Measurements from ENCODE around the gene SGIP1. TPM values are rescaled to one million over a fixed set of nuclear protein-coding genes. Genes with fewer than 3 reads are reported as not detected.

SGIP1 gene
- total and polyA plus RNA-seq, 2 donors, result 0.57 to 2.9 TPM

DNA sequence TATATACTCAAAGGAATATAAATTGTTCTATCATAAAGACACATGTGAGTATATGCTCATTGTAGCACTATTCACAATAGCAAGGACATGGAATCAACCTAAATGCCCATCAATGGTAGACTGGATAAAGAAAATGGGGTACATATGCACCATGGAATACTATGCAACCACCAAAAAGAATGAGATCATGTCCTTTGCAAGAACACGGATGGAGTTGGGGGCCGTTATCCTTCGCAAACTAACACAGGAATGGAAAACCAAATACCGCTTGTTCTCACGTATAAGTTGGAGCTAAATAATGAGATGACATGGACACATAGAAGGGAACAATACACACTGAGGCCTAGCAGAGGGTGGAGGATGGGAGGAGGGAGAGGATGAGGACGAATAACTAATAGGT, 16.0 kb upstream of the SGIP1 start:
- no peak for DNase-seq (ENCODE audit: low read depth in 6 of 9, low spot score in 9 of 9)
- Histone ChIP-seq H3K27me3 (ENCODE audit: control insufficient read depth in 2 of 2, insufficient read depth in 1 of 2, low read length in 1 of 2) (no peaks in the 10 kb centered on the region), H3K4me3 (ENCODE audit: low read length in 2 of 2) (no peak overlapping the region), H3K36me3 (ENCODE audit: control insufficient read depth in 2 of 2, insufficient read depth in 2 of 2, low read length in 1 of 2) (no peaks in the 10 kb centered on the region), H3K4me1 (ENCODE audit: control insufficient read depth in 2 of 2, insufficient read depth in 2 of 2, low read length in 2 of 2) (no peaks in the 10 kb centered on the region), H3K27ac (ENCODE audit: low read depth in 1 of 2, low read length in 1 of 2) (no peak overlapping the region), H3K9me3 (ENCODE audit: control insufficient read depth in 2 of 2, insufficient read depth in 1 of 2, low read length in 1 of 2) (no peaks in the 10 kb centered on the region)
- WGBS, result 81% methylated on average over 6 of the region's 6 CpGs

DNA sequence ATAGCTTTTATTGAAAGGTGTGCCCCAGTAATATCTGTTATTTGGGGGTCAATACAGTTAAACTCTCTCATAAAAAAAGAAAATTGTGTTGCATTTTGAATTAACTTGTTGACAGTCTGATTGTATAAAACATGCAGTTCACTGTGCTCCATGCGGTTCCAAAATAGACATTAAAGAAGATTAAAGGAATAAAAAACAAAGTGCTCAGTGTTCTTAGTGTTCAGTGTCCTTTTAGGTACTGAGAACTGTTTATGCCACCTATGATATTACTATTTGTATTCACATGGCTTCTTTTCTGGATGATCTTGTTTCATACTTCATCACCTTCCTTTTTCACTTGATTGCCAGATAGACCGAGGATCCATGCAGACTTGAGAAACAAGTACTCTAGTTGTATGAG, 15.3 kb upstream of the SGIP1 start:
- no peak overlapping the region for H3K4me3 ChIP-seq (ENCODE audit: low read length in 2 of 2)
- 96% methylated on average over 2 of the region's 2 CpGs for WGBS

DNA sequence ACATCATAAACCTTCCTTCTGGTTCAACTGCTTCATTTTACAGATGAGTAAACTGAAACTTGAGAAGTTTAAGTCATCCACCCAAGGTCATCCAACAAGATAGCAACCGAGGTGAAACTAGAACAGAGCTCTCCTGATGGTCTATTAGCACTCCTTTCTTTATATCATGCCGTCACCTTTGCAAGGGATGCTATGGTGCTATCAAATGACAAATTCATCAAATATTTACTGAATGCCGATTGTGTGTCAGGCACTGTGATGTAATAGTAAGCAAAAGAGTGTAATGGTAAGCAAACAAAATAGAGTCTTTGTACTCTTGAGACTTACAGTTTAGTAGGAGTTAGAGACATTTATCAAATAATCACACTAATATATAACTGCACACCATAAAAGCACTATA, 14.0 kb upstream of the SGIP1 start:
- Histone ChIP-seq H3K4me1 (ENCODE audit: control insufficient read depth in 2 of 2, insufficient read depth in 2 of 2, low read length in 2 of 2) (no peaks in the 10 kb centered on the region), H3K9me3 (ENCODE audit: control insufficient read depth in 2 of 2, insufficient read depth in 1 of 2, low read length in 1 of 2) (no peaks in the 10 kb centered on the region), H3K36me3 (ENCODE audit: control insufficient read depth in 2 of 2, insufficient read depth in 2 of 2, low read length in 1 of 2) (no peaks in the 10 kb centered on the region), H3K27me3 (ENCODE audit: control insufficient read depth in 2 of 2, insufficient read depth in 1 of 2, low read length in 1 of 2) (no peaks in the 10 kb centered on the region), H3K4me3 (ENCODE audit: low read length in 2 of 2) (no peak overlapping the region), H3K27ac (ENCODE audit: low read depth in 1 of 2, low read length in 1 of 2) (no peak overlapping the region)
- DNase-seq (ENCODE audit: low read depth in 6 of 9, low spot score in 9 of 9), result no peak
- WGBS, result 98% methylated on average over 3 of the region's 3 CpGs

More for the DNA sequence above, 15.3 kb upstream of the SGIP1 start:
- no peaks in the 10 kb centered on the region for H3K9me3 ChIP-seq (ENCODE audit: control insufficient read depth in 2 of 2, insufficient read depth in 1 of 2, low read length in 1 of 2)
- H3K4me1 ChIP-seq (ENCODE audit: control insufficient read depth in 2 of 2, insufficient read depth in 2 of 2, low read length in 2 of 2), result no peaks in the 10 kb centered on the region
- no peak for DNase-seq (ENCODE audit: low read depth in 6 of 9, low spot score in 9 of 9)
- H3K27me3 ChIP-seq (ENCODE audit: control insufficient read depth in 2 of 2, insufficient read depth in 1 of 2, low read length in 1 of 2), result no peaks in the 10 kb centered on the region
- H3K36me3 ChIP-seq (ENCODE audit: control insufficient read depth in 2 of 2, insufficient read depth in 2 of 2, low read length in 1 of 2), result no peaks in the 10 kb centered on the region
- H3K27ac ChIP-seq (ENCODE audit: low read depth in 1 of 2, low read length in 1 of 2), result no peak overlapping the region

DNA sequence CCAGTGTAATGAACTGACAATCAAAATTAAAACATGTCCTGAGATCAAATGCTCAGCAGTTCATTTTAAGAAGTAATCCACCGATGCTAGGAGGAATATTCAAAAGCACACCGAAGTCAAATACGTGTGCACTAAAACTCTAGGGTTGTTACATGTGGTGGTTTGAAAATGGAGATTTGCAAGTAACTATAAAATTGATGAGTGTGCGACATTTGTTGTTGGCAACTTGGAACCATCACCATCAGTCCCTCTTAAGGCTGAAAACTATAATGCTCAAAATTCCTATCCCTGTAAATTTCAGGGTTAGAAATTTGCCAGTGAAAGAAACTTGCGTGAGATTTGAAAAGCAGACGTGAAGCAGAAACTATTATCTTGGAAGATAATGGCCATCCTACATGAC, 13.3 kb upstream of the SGIP1 start:
- H3K27me3 ChIP-seq (ENCODE audit: control insufficient read depth in 2 of 2, insufficient read depth in 1 of 2, low read length in 1 of 2), result no peaks in the 10 kb centered on the region
- no peaks in the 10 kb centered on the region for H3K36me3 ChIP-seq (ENCODE audit: control insufficient read depth in 2 of 2, insufficient read depth in 2 of 2, low read length in 1 of 2)
- H3K4me1 ChIP-seq (ENCODE audit: control insufficient read depth in 2 of 2, insufficient read depth in 2 of 2, low read length in 2 of 2), result no peaks in the 10 kb centered on the region
- H3K27ac ChIP-seq (ENCODE audit: low read depth in 1 of 2, low read length in 1 of 2), result no peak overlapping the region
- WGBS, result 82% methylated on average over 6 of the region's 6 CpGs
- DNase-seq (ENCODE audit: low read depth in 6 of 9, low spot score in 9 of 9), result no peak
- no peak overlapping the region for H3K4me3 ChIP-seq (ENCODE audit: low read length in 2 of 2)
- H3K9me3 ChIP-seq (ENCODE audit: control insufficient read depth in 2 of 2, insufficient read depth in 1 of 2, low read length in 1 of 2), result no peaks in the 10 kb centered on the region

DNA sequence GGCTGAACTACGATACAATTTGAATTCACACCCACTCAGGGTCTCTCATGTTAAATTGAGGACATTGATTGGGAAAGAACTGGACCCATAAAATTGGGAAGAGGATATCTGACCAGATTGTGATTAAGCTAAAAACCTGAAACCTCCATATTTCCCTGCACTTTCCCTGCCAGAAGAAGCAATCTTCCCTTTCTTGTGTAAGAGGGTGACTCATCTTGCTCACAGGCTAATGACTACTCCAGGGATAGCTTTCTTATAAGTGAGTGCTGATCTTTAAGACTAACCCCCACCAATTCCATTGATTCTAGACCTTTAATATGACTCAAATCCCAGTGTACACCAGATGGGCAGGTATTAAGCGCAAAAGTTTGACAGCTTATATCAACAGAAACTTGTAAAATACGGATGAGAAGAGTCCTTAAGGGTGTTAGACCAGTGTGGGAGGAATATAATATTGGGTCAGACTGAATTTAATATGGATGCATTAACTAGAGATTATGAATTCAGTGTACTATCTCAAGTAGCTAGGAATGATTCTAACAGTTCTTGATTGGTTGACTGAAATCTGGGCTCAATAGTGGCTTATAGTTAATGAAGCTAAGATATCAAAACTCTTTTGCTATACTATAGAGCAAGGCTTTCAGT, 12.1 kb upstream of the SGIP1 start:
- Histone ChIP-seq H3K36me3 (ENCODE audit: control insufficient read depth in 2 of 2, insufficient read depth in 2 of 2, low read length in 1 of 2) (no peaks in the 10 kb centered on the region), H3K9me3 (ENCODE audit: control insufficient read depth in 2 of 2, insufficient read depth in 1 of 2, low read length in 1 of 2) (no peaks in the 10 kb centered on the region), H3K27me3 (ENCODE audit: control insufficient read depth in 2 of 2, insufficient read depth in 1 of 2, low read length in 1 of 2) (no peaks in the 10 kb centered on the region), H3K4me1 (ENCODE audit: control insufficient read depth in 2 of 2, insufficient read depth in 2 of 2, low read length in 2 of 2) (no peaks in the 10 kb centered on the region), H3K4me3 (ENCODE audit: low read length in 2 of 2) (no peak overlapping the region), H3K27ac (ENCODE audit: low read depth in 1 of 2, low read length in 1 of 2) (no peak overlapping the region)
- DNase-seq (ENCODE audit: low read depth in 6 of 9, low spot score in 9 of 9), result no peak
- WGBS, result 98% methylated on average over 3 of the region's 3 CpGs

DNA sequence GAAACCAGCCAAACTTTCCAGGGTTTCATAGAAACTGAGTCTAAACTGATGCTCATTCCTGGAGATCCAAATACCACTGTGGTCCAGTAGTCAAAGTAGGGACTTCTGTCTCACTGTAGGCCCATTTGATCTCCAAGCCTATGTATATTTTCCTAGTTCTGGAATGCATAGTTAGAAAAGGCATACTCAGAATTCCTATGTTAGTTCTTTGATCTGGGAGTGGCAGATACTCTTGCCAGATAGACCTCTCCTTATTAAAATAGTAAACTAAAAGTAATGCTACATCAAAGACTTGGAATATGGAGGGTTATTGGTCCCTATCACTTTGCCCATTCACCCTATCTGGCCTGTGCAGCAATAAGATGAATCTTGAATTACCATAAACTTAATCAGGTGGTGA, 10.4 kb upstream of the SGIP1 start:
- H3K9me3 ChIP-seq (ENCODE audit: control insufficient read depth in 2 of 2, insufficient read depth in 1 of 2, low read length in 1 of 2), result no peaks in the 10 kb centered on the region
- H3K27ac ChIP-seq (ENCODE audit: low read depth in 1 of 2, low read length in 1 of 2), result no peak overlapping the region
- no peaks in the 10 kb centered on the region for H3K36me3 ChIP-seq (ENCODE audit: control insufficient read depth in 2 of 2, insufficient read depth in 2 of 2, low read length in 1 of 2)
- H3K4me3 ChIP-seq (ENCODE audit: low read length in 2 of 2), result no peak overlapping the region
- no peak for DNase-seq (ENCODE audit: low read depth in 6 of 9, low spot score in 9 of 9)
- H3K4me1 ChIP-seq (ENCODE audit: control insufficient read depth in 2 of 2, insufficient read depth in 2 of 2, low read length in 2 of 2), result no peaks in the 10 kb centered on the region
- no peaks in the 10 kb centered on the region for H3K27me3 ChIP-seq (ENCODE audit: control insufficient read depth in 2 of 2, insufficient read depth in 1 of 2, low read length in 1 of 2)

DNA sequence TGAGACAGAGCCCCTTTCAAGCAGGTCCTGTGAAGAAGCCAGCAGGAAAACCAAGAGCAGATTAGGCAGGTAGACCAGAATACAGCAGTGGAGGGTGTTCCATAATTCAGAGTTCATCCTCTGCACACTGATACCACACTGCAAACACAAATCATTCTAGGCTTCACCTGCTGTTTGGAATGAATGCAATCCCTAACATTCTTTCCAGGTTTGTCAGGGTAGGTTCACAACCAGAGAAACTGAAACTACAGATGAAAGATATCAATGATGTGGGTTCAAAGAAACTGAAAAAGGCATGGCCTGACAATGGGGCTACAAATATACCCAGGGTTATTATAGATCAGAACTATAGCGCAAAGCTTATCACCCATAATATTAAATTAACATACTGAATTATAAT, 8.9 kb upstream of the SGIP1 start:
- 100% methylated on average over 1 of the region's 1 CpG for WGBS
- Histone ChIP-seq H3K4me3 (ENCODE audit: low read length in 2 of 2) (no peak overlapping the region), H3K27me3 (ENCODE audit: control insufficient read depth in 2 of 2, insufficient read depth in 1 of 2, low read length in 1 of 2) (no peaks in the 10 kb centered on the region), H3K27ac (ENCODE audit: low read depth in 1 of 2, low read length in 1 of 2) (no peak overlapping the region), H3K4me1 (ENCODE audit: control insufficient read depth in 2 of 2, insufficient read depth in 2 of 2, low read length in 2 of 2) (no peaks in the 10 kb centered on the region), H3K9me3 (ENCODE audit: control insufficient read depth in 2 of 2, insufficient read depth in 1 of 2, low read length in 1 of 2) (no peaks in the 10 kb centered on the region), H3K36me3 (ENCODE audit: control insufficient read depth in 2 of 2, insufficient read depth in 2 of 2, low read length in 1 of 2) (no peaks in the 10 kb centered on the region)
- DNase-seq (ENCODE audit: low read depth in 6 of 9, low spot score in 9 of 9), result no peak

DNA sequence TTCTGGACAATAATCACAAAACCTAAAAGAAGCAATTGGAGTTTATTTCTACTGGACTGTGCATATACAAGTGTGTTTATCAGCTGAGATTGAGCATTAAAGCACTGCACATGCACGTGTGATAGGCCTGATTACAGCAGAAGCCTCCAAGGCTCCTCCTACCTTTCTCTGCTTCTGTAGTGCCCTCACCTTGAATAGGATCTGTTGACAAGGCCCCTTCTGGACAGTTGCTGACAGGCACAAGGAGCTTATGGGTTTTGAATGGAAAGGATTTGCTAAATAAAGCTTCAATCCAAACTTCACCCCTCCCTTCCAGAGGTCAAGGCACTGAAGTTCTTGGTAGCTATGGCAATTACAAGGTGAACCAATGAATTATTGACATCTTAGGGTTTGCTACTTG, 7.9 kb upstream of the SGIP1 start:
- Histone ChIP-seq H3K4me3 (ENCODE audit: low read length in 2 of 2) (no peak overlapping the region), H3K27me3 (ENCODE audit: control insufficient read depth in 2 of 2, insufficient read depth in 1 of 2, low read length in 1 of 2) (no peaks in the 10 kb centered on the region), H3K27ac (ENCODE audit: low read depth in 1 of 2, low read length in 1 of 2) (no peak overlapping the region), H3K36me3 (ENCODE audit: control insufficient read depth in 2 of 2, insufficient read depth in 2 of 2, low read length in 1 of 2) (no peaks in the 10 kb centered on the region), H3K4me1 (ENCODE audit: control insufficient read depth in 2 of 2, insufficient read depth in 2 of 2, low read length in 2 of 2) (no peaks in the 10 kb centered on the region), H3K9me3 (ENCODE audit: control insufficient read depth in 2 of 2, insufficient read depth in 1 of 2, low read length in 1 of 2) (no peaks in the 10 kb centered on the region)
- no peak for DNase-seq (ENCODE audit: low read depth in 6 of 9, low spot score in 9 of 9)
- 89% methylated on average over 1 of the region's 1 CpG for WGBS

DNA sequence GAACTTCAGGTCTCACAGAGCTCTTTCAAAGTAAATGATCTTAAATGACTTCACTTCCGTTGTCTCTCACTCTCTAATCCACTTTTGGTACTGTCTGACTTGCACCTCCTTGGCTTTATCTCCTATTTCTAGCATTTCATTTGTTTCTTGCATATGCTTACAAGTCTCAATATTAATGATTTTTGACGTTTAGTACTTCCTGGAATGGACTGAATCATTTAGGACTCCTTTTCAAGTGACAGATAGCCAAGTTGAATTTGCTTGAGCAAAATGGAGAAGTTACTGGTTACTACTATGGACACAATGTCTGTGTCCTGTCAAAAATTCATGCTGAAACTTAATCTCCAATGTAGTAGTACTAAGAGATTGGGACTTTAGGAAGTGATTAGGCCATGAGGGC, 7.0 kb upstream of the SGIP1 start:
- Histone ChIP-seq H3K36me3 (ENCODE audit: control insufficient read depth in 2 of 2, insufficient read depth in 2 of 2, low read length in 1 of 2) (no peaks in the 10 kb centered on the region), H3K27me3 (ENCODE audit: control insufficient read depth in 2 of 2, insufficient read depth in 1 of 2, low read length in 1 of 2) (no peaks in the 10 kb centered on the region), H3K4me3 (ENCODE audit: low read length in 2 of 2) (no peak overlapping the region), H3K27ac (ENCODE audit: low read depth in 1 of 2, low read length in 1 of 2) (no peak overlapping the region), H3K9me3 (ENCODE audit: control insufficient read depth in 2 of 2, insufficient read depth in 1 of 2, low read length in 1 of 2) (no peaks in the 10 kb centered on the region), H3K4me1 (ENCODE audit: control insufficient read depth in 2 of 2, insufficient read depth in 2 of 2, low read length in 2 of 2) (no peaks in the 10 kb centered on the region)
- 93% methylated on average over 2 of the region's 2 CpGs for WGBS
- DNase-seq (ENCODE audit: low read depth in 6 of 9, low spot score in 9 of 9), result no peak

DNA sequence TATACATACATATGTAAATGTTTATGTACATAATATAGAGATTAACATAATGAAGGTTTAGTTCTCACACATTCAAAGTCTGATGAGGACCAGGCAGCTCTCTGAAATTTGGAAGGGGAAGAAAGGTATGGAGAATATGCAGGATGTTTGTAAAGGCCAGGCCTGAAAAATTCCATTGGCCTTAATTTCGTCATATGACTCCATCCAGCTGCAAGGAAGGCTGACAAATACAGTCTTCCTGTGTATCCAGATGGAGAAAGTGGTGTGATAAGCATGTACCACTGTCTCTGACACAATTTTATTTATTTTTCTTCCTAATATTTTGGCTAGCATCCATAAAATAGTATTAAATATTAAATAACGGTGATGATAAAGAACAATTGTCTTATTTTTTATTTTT, 6.3 kb upstream of the SGIP1 start:
- H3K36me3 ChIP-seq (ENCODE audit: control insufficient read depth in 2 of 2, insufficient read depth in 2 of 2, low read length in 1 of 2), result no peaks in the 10 kb centered on the region
- H3K27ac ChIP-seq (ENCODE audit: low read depth in 1 of 2, low read length in 1 of 2), result no peak overlapping the region
- H3K9me3 ChIP-seq (ENCODE audit: control insufficient read depth in 2 of 2, insufficient read depth in 1 of 2, low read length in 1 of 2), result no peaks in the 10 kb centered on the region
- H3K4me1 ChIP-seq (ENCODE audit: control insufficient read depth in 2 of 2, insufficient read depth in 2 of 2, low read length in 2 of 2), result peaks cover 3% of the 10 kb centered on the region in 2 donors
- no peak for DNase-seq (ENCODE audit: low read depth in 6 of 9, low spot score in 9 of 9)
- 96% methylated on average over 2 of the region's 2 CpGs for WGBS
- peaks cover 0 to 2% of the 10 kb centered on the region in 2 donors for H3K27me3 ChIP-seq (ENCODE audit: control insufficient read depth in 2 of 2, insufficient read depth in 1 of 2, low read length in 1 of 2)
- no peak overlapping the region for H3K4me3 ChIP-seq (ENCODE audit: low read length in 2 of 2)
